HEK293T (cell line): ENCODE data around the gene GALNT18.

ENCODE experiments used
- CTCF ChIA-PET: fragments of 350-600 bp; formaldehyde crosslinking; extraction: SDS; loops from one replicate; lab custom pipeline; 2021; ENCODE audit warnings: antibody characterized with exemption, inconsistent platforms; lab: Yijun Ruan, JAX
- POLR2A ChIA-PET: fragments of 350-600 bp; formaldehyde crosslinking; extraction: SDS; loops from one replicate; lab custom pipeline; 2020; ENCODE audit warnings: antibody characterized with exemption, inconsistent platforms; lab: Yijun Ruan, JAX
- DNase-seq: peaks from one replicate; pipeline ENCODE4 v3.0.0; 2012; ENCODE audit warnings: mixed read lengths; ENCODE audit errors: extremely low spot score
- ARNT ChIP-seq: fragments of 450-650 bp; IDR thresholded peaks from 2 replicates; pipeline ENCODE4 v1.6.1; 2017; ENCODE audit warnings: mild to moderate bottlenecking
- BHLHE40 ChIP-seq: fragments of 450-650 bp; IDR thresholded peaks from 2 replicates; pipeline ENCODE4 v1.6.1; 2016; ENCODE audit warnings: mild to moderate bottlenecking, moderate library complexity, borderline replicate concordance
- CTBP1 ChIP-seq: fragments of 450-650 bp; IDR thresholded peaks from 2 replicates; pipeline ENCODE4 v1.6.1; 2016; ENCODE audit warnings: borderline replicate concordance
- ELF4 ChIP-seq: fragments of 450-650 bp; IDR thresholded peaks from 2 replicates; pipeline ENCODE4 v1.6.1; 2017; ENCODE audit warnings: antibody characterized with exemption
- FOXA1 ChIP-seq: fragments of 450-650 bp; IDR thresholded peaks from 2 replicates; pipeline ENCODE4 v1.6.1; 2016; ENCODE audit warnings: mild to moderate bottlenecking
- FOXK2 ChIP-seq: fragments of 450-650 bp; IDR thresholded peaks from 2 replicates; pipeline ENCODE4 v1.6.1; 2016; ENCODE audit warnings: mild to moderate bottlenecking
- FOXM1 ChIP-seq: fragments of 450-650 bp; IDR thresholded peaks from 2 replicates; pipeline ENCODE4 v1.6.1; 2017; ENCODE audit warnings: mild to moderate bottlenecking, borderline replicate concordance
- HDGF ChIP-seq: fragments of 450-650 bp; IDR thresholded peaks from 2 replicates; pipeline ENCODE4 v1.6.1; 2017; ENCODE audit warnings: antibody characterized with exemption, borderline replicate concordance
- L3MBTL2 ChIP-seq: fragments of 450-650 bp; conservative IDR thresholded peaks from 2 replicates; pipeline ENCODE4 v1.6.1; 2016; ENCODE audit warnings: mild to moderate bottlenecking
- LEF1 ChIP-seq: fragments of 450-650 bp; IDR thresholded peaks from 2 replicates; pipeline ENCODE4 v1.6.1; 2017; ENCODE audit warnings: mild to moderate bottlenecking, borderline replicate concordance
- NFRKB ChIP-seq: fragments of 450-650 bp; IDR thresholded peaks from 2 replicates; pipeline ENCODE4 v1.6.1; 2016; ENCODE audit warnings: mild to moderate bottlenecking, moderate library complexity
- SP1 ChIP-seq: fragments of 450-650 bp; IDR thresholded peaks from 2 replicates; pipeline ENCODE4 v1.6.1; 2017
- SUZ12 ChIP-seq: fragments of 450-650 bp; IDR thresholded peaks from 2 replicates; pipeline ENCODE4 v1.6.1; 2016; ENCODE audit warnings: mild to moderate bottlenecking
- TARDBP ChIP-seq: fragments of 450-650 bp; IDR thresholded peaks from 2 replicates; pipeline ENCODE4 v1.6.1; 2016
- ZNF384 ChIP-seq: fragments of 450-650 bp; IDR thresholded peaks from 2 replicates; pipeline ENCODE4 v1.6.1; 2016
- TF ChIP-seq, protein P1 (sequence below): fragments of 450-650 bp; IDR thresholded peaks from 2 replicates; pipeline ENCODE4 v1.6.1; 2016

The GALNT18 gene

DNA sequence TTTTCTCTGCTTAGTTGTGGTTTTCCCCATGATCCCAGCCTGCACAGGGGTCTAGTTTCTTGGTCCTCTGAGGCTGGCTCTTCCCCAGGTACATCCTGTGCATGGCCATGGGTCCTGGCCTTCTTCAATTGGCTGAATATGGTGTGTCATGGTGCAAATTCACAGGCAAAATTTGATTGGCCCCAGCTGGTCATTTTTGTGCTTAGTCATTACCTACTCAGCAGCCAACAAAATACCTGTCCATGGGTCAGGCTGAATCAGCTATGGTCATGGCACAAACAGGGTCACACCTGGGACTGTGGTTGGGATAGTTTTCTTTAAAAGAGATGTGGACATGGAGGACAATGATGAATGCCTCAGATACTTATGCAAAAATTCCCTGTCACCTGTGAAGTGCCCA lies 354.5 kb downstream of the GALNT18 start:
- CTCF ChIA-PET = no interaction called here

DNA sequence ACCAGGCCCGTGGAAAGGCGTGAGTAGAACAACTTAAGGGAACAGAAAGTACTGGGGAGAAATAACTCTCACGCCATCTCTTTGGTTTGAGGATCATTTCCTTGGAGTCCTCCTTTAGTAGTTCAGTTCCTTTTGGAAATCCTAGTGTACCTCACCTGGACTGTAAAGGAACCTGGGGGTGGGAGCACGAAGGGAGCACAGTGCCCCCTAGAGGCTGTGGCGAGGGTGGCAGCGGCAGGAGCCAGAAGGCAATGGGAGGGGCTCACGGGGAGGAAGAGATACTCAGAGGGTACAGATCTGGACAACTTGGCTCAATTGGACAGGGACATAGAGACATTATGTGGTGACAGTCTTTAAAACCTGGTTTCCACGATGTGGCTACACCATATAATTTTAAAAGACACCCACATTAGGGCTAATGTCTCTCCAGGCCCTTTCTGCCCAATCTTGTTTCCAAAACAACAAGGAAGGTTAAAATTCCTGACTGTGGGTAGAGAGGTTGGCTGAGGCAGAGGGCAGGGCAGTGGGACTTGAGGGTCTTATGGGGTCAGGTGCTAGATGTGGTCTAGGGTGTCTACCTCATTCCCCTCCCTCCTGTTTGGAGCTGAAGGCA lies 355.7 kb downstream of the GALNT18 start:
- TF ChIP-seq ARNT (no peak), BHLHE40 (no peak), SP1 (no peak), SUZ12 (no peak), L3MBTL2 (no peak), ELF4 (no peak), TARDBP (no peak), HDGF (no peak), NFRKB (no peak), ZNF384 (no peak), LEF1 (no peak), FOXK2 (no peak)
- TF ChIP-seq, protein P1, sequence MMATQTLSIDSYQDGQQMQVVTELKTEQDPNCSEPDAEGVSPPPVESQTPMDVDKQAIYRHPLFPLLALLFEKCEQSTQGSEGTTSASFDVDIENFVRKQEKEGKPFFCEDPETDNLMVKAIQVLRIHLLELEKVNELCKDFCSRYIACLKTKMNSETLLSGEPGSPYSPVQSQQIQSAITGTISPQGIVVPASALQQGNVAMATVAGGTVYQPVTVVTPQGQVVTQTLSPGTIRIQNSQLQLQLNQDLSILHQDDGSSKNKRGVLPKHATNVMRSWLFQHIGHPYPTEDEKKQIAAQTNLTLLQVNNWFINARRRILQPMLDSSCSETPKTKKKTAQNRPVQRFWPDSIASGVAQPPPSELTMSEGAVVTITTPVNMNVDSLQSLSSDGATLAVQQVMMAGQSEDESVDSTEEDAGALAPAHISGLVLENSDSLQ = no peak
- peak; percentile 78 for DNase-seq
- ChIA-PET CTCF (interaction anchor here (0.9 kb wide), 1 partner anchor 30 kb away, joined by 4 read pairs; no protein-coding TSS in a partner anchor), POLR2A (no interaction called here)

More for the DNA sequence above, 354.5 kb downstream of the GALNT18 start:
- POLR2A ChIA-PET = no interaction called here
- DNase-seq = no peak
- TF ChIP-seq LEF1 (no peak), ZNF384 (no peak), ELF4 (no peak), SP1 (no peak), SUZ12 (no peak)
- TF ChIP-seq, protein P1 = no peak

DNA sequence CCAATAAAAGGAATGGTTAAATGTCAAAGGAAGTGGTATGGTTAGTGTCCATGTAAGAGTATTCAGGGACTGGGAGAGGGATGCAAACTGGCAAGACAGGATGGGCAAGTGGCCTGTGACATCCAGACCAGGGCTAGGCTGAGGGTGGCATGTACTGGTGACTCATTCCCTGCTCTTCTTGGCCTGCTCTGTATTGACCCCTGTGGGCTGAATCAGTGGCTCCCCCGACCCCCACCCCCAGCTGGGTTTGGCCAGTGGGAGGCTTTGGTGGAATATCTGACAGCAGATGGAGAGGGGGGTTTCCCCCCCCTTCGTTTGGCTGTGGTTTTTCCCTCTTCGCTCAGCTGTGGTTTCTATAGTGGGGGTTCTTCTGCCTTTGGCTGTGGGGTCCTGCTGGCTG lies 356.5 kb downstream of the GALNT18 start:
- POLR2A ChIA-PET = no interaction called here
- CTCF ChIA-PET = interaction anchor here (0.9 kb wide), 1 partner anchor 29 kb away, joined by 4 read pairs; no protein-coding TSS in a partner anchor
- no peak for DNase-seq
- TF ChIP-seq HDGF (no peak), CTBP1 (no peak)
- TF ChIP-seq, protein P1 = no peak

DNA sequence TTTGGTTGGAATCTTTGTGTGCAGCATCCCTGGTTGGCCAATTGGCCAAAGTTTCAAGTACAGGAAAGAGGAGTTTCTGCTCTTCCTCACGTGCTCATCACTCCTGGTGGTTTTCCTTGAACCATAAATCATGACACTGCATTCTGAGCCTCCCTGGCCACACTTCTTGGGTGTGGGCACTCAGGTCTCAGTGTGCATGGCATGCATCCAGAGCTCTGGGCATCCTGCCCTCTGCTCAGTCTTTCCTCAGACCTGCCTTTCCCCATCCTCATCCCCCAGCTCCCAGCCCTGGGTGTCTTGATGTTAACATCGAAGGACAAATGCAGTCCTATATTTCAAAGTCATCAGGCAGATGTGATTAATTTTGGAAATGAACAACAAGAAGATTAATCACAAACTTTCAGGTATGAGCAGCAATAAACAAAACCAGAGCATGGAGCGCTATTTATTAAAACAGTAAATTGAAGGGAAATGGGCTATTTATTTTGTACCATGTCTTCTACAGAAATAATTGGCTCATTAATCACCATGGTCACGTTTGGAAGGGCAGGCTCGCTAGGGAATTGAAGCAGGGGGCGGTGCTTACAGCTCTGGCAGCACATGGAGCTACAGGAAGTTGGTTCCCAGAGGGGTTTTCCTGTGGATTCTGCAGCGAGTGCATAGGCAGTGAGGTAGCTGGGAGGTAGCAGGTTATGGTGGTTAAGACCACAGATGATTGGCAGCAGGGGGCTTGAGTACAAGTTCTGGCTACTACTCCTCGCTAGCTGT lies 358.4 kb downstream of the GALNT18 start:
- ChIA-PET CTCF (interaction anchor here (1.5 kb wide), 1 partner anchor 19 kb away, joined by 3 read pairs; no protein-coding TSS in a partner anchor), POLR2A (interaction anchor here (0.7 kb wide), 1 partner anchor 337 kb away, joined by 3 read pairs; no protein-coding TSS in a partner anchor)
- no peak for TF ChIP-seq FOXA1
- TF ChIP-seq, protein P1 = 0 out of 2 replicates have a peak, but pooled peaks have one; percentile 14
- DNase-seq = no peak

DNA sequence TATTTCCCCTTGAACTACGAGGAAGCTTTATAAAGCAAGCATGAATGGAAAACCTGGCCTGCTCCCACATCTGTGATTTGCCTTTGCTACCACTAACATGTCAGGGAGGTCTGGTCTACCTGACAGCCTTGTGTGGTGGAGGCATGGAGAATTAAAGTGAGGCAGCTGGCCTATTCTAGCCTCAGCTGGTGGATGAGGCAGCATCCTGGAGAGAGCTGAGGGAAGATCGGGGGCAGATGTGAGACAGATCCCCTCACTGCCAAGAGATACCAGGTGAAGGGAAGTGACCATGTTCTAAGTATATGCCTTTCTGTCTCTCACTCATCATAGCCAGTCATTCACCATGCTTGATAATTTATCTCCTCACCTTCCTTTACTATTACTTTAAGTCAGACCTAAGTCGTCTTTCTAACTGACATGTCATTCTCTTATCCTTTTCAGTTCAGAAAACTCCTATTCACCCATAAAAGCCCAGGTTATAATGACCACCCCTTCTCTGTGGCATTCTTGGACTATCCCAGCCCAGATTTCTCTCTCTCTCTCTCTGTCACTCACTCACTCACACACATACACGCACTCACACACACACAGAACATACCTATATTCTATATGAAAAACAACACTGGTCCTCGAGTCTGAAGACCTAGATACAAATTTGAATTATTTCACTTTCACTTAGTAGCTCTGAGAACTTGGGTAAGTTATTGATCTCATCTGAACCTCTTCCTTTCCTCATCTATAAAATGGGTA lies 359.5 kb downstream of the GALNT18 start:
- ChIA-PET CTCF (no interaction called here), POLR2A (no interaction called here)
- no peak for DNase-seq
- no peak for TF ChIP-seq FOXK2
- no peak for TF ChIP-seq L3MBTL2
- TF ChIP-seq, protein P1 = no peak
- no peak for TF ChIP-seq SP1
- TF ChIP-seq FOXA1 = no peak
- TF ChIP-seq SUZ12 = no peak
- no peak for TF ChIP-seq TARDBP
- no peak for TF ChIP-seq ZNF384
- no peak for TF ChIP-seq ELF4
- TF ChIP-seq CTBP1 = no peak
- TF ChIP-seq NFRKB = no peak
- TF ChIP-seq LEF1 = no peak
- no peak for TF ChIP-seq HDGF
- TF ChIP-seq BHLHE40 = no peak
- no peak for TF ChIP-seq ARNT
- TF ChIP-seq FOXM1 = no peak
